ENCODE measurements around the gene PPP4R4. TPM values are rescaled to one million over a fixed set of nuclear protein-coding genes. Genes with fewer than 3 reads are reported as not detected.

Gene PPP4R4
- polyA plus RNA-seq, 1 donor from 2014 or later: 4.8 TPM

DNA sequence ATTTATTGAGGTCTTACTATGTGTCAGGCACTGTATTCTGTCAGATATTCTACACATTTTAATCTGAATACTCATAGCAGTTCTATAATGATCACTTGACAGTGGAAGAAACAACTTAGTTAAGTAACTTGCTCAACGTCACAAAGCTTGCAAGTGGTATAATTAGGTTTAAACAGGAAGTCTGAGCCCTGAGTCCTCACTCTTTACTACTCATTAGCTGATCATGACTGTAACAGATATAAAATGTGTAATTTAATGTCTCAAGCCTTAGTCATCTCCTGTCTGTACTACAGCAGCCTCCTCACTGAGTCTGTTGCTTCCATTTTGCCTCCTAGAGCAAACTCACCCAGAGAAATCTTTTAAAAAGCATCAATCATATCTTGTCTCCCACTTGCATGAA lies 38.9 kb downstream of the PPP4R4 start:
- Histone ChIP-seq H3K9ac (ENCODE audit: low read length) (no peak overlapping the region), H3K36me3 (ENCODE audit: insufficient read depth, low read length) (no peaks in the 10 kb centered on the region), H3K79me2 (replicated peaks; ENCODE audit: insufficient read depth, low read length) (no peaks in the 10 kb centered on the region), H3F3A (ENCODE audit: insufficient read depth, low read length, poor library complexity, severe bottlenecking) (no peaks in the 10 kb centered on the region), H2AFZ (ENCODE audit: low read depth, low read length) (no peak overlapping the region), H3K4me2 (ENCODE audit: low read length) (no peak overlapping the region), H3K27me3 (ENCODE audit: insufficient read depth, low read depth, low read length) (no peaks in the 10 kb centered on the region), H3K27ac (ENCODE audit: low read length) (no peak overlapping the region), H3K9me3 (ENCODE audit: low read length) (no peaks in the 10 kb centered on the region), H3K9me2 (ENCODE audit: insufficient read depth, low read length) (no peaks in the 10 kb centered on the region), H3K4me3 (ENCODE audit: low read length) (no peak overlapping the region), H4K20me1 (ENCODE audit: insufficient read depth) (no peaks in the 10 kb centered on the region)
- no peak for TF ChIP-seq TAF1 (IDR thresholded peaks at IDR 0.05; ENCODE audit: low read depth)
- no peak for TF ChIP-seq EZH2 (IDR thresholded peaks at IDR 0.05; ENCODE audit: borderline replicate concordance, insufficient read depth, low read length, poor library complexity, severe bottlenecking)
- no peak for TF ChIP-seq MXI1 (conservative IDR thresholded peaks at IDR 0.05; ENCODE audit: poor library complexity, severe bottlenecking)
- no peak for TF ChIP-seq EP300 (conservative IDR thresholded peaks at IDR 0.05; ENCODE audit: poor library complexity, severe bottlenecking)
- TF ChIP-seq, protein P1, sequence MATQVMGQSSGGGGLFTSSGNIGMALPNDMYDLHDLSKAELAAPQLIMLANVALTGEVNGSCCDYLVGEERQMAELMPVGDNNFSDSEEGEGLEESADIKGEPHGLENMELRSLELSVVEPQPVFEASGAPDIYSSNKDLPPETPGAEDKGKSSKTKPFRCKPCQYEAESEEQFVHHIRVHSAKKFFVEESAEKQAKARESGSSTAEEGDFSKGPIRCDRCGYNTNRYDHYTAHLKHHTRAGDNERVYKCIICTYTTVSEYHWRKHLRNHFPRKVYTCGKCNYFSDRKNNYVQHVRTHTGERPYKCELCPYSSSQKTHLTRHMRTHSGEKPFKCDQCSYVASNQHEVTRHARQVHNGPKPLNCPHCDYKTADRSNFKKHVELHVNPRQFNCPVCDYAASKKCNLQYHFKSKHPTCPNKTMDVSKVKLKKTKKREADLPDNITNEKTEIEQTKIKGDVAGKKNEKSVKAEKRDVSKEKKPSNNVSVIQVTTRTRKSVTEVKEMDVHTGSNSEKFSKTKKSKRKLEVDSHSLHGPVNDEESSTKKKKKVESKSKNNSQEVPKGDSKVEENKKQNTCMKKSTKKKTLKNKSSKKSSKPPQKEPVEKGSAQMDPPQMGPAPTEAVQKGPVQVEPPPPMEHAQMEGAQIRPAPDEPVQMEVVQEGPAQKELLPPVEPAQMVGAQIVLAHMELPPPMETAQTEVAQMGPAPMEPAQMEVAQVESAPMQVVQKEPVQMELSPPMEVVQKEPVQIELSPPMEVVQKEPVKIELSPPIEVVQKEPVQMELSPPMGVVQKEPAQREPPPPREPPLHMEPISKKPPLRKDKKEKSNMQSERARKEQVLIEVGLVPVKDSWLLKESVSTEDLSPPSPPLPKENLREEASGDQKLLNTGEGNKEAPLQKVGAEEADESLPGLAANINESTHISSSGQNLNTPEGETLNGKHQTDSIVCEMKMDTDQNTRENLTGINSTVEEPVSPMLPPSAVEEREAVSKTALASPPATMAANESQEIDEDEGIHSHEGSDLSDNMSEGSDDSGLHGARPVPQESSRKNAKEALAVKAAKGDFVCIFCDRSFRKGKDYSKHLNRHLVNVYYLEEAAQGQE (IDR thresholded peaks at IDR 0.05; ENCODE audit: borderline replicate concordance): no peak
- no peak for TF ChIP-seq SMC3 (conservative IDR thresholded peaks at IDR 0.05; ENCODE audit: poor library complexity)
- TF ChIP-seq, protein P2, sequence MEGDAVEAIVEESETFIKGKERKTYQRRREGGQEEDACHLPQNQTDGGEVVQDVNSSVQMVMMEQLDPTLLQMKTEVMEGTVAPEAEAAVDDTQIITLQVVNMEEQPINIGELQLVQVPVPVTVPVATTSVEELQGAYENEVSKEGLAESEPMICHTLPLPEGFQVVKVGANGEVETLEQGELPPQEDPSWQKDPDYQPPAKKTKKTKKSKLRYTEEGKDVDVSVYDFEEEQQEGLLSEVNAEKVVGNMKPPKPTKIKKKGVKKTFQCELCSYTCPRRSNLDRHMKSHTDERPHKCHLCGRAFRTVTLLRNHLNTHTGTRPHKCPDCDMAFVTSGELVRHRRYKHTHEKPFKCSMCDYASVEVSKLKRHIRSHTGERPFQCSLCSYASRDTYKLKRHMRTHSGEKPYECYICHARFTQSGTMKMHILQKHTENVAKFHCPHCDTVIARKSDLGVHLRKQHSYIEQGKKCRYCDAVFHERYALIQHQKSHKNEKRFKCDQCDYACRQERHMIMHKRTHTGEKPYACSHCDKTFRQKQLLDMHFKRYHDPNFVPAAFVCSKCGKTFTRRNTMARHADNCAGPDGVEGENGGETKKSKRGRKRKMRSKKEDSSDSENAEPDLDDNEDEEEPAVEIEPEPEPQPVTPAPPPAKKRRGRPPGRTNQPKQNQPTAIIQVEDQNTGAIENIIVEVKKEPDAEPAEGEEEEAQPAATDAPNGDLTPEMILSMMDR (IDR thresholded peaks at IDR 0.05; ENCODE audit: poor library complexity, severe bottlenecking): no peak
- no peak for TF ChIP-seq RAD21 (conservative IDR thresholded peaks at IDR 0.05)
- no peak for TF ChIP-seq POLR2AphosphoS5 (IDR thresholded peaks at IDR 0.05)

- Histone ChIP-seq H3K27ac (ENCODE audit: low read length) (no peak overlapping the region), H3K79me2 (replicated peaks; ENCODE audit: insufficient read depth, low read length) (no peaks in the 10 kb centered on the region), H3K36me3 (ENCODE audit: insufficient read depth, low read length) (no peaks in the 10 kb centered on the region), H3K4me3 (ENCODE audit: low read length) (no peak overlapping the region), H3F3A (ENCODE audit: insufficient read depth, low read length, poor library complexity, severe bottlenecking) (no peaks in the 10 kb centered on the region), H3K9me2 (ENCODE audit: insufficient read depth, low read length) (no peaks in the 10 kb centered on the region), H3K9me3 (ENCODE audit: low read length) (no peaks in the 10 kb centered on the region), H3K27me3 (ENCODE audit: insufficient read depth, low read depth, low read length) (no peaks in the 10 kb centered on the region), H4K20me1 (ENCODE audit: insufficient read depth) (no peaks in the 10 kb centered on the region), H3K9ac (ENCODE audit: low read length) (no peak overlapping the region), H3K4me2 (ENCODE audit: low read length) (no peak overlapping the region), H2AFZ (ENCODE audit: low read depth, low read length) (no peak overlapping the region)
- TF ChIP-seq EZH2 (IDR thresholded peaks at IDR 0.05; ENCODE audit: borderline replicate concordance, insufficient read depth, low read length, poor library complexity, severe bottlenecking) (no peak), RAD21 (conservative IDR thresholded peaks at IDR 0.05) (no peak), MXI1 (conservative IDR thresholded peaks at IDR 0.05; ENCODE audit: poor library complexity, severe bottlenecking) (no peak)
- TF ChIP-seq, protein P1 (IDR thresholded peaks at IDR 0.05; ENCODE audit: borderline replicate concordance): no peak
Observed at GRCh38 chr14:94213741-94214140, 39.6 kb downstream of the PPP4R4 start.
